Thoracic aorta (tissue), 2 donors: ENCODE data around the gene SUOX. TPM values are rescaled to one million over a fixed set of nuclear protein-coding genes. Genes with fewer than 3 reads are reported as not detected.

ENCODE experiments used
- ATAC-seq: fragments of 150-250 bp; one replicate; pipeline ENCODE4 v1.8.0; 2017; ENCODE audit warnings: low read depth; ENCODE audit not compliant: insufficient number of reproducible peaks, low FRiP score
- DNase-seq: peaks from one replicate; pipeline ENCODE4 v3.0.0-alpha.2; 2020; ENCODE audit warnings: low spot score
- H3K27ac ChIP-seq, 2 donors: fragments of 200-600 bp; sonication (generic); 1 replicate in 1 of 2; 2 replicates in 1 of 2; pipeline ENCODE4 v1.5.1; 2016; ENCODE audit warnings: mild to moderate bottlenecking in 2 of 2, moderate library complexity in 2 of 2
- H3K27me3 ChIP-seq: fragments of 200-600 bp; sonication (generic); replicated peaks from 2 replicates; pipeline ENCODE4 v1.6.0; 2016; ENCODE audit warnings: mild to moderate bottlenecking; ENCODE audit not compliant: insufficient read depth
- H3K36me3 ChIP-seq: fragments of 200-600 bp; sonication (generic); one replicate; pipeline ENCODE4 v1.5.1; 2016
- H3K4me1 ChIP-seq, 2 donors: fragments of 200-600 bp; sonication (generic); 1 replicate in 1 of 2; 2 replicates in 1 of 2; pipeline versions ENCODE4 v1.5.1 to v1.6.0; 2016; ENCODE audit warnings: low read depth in 2 of 2, mild to moderate bottlenecking in 1 of 2; ENCODE audit not compliant: control insufficient read depth in 1 of 2
- H3K4me3 ChIP-seq: fragments of 200-600 bp; sonication (generic); 2 replicates; pipeline ENCODE4 v1.5.1; 2016; ENCODE audit warnings: mild to moderate bottlenecking
- H3K9me3 ChIP-seq: fragments of 200-600 bp; sonication (generic); 2 replicates; pipeline ENCODE4 v1.5.1; 2016
- total RNA-seq, 2 donors: library from RNA; depleted of rRNA; stranded (reverse); fragments of >200 nt; gene quantifications; one replicate each; pipeline versions ENCODE4 v1.1.0 to v1.2.3, GENCODE V29; 2016
- TF ChIP-seq, protein P1 (sequence below): fragments of 200-600 bp; sonication (generic); IDR thresholded peaks from one replicate; pipeline ENCODE4 v1.5.1; 2019; ENCODE audit warnings: antibody characterized with exemption

The SUOX gene
- total RNA-seq, 2 donors from 2014 or later: 17.6 to 20.6 TPM

DNA sequence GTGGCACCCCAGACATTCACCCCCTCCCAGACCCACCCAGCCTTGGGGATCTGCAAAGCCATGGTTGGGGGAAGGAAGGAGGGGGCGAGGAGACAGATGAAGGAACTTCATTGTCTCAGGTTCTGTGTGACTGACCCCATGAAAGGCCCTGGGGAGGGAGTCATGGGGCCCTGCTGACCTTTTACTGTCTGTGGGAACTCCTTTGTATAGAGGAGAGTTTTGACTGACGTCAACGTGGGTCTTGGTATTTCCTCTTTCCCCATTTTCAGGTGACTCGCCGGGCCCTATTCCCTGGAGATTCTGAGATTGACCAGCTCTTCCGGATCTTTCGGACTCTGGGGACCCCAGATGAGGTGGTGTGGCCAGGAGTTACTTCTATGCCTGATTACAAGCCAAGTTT, 26.3 kb upstream of the SUOX start:
- Histone ChIP-seq H3K4me1 (peaks cover 20 to 44% of the 10 kb centered on the region in 2 donors), H3K36me3 (no peaks in the 10 kb centered on the region), H3K9me3 (no peaks in the 10 kb centered on the region), H3K27ac (peak overlapping the region in 1 of 2 donors; percentile 84), H3K4me3 (no peak overlapping the region), H3K27me3 (no peaks in the 10 kb centered on the region)
- DNase-seq: no peak
- TF ChIP-seq, protein P1, sequence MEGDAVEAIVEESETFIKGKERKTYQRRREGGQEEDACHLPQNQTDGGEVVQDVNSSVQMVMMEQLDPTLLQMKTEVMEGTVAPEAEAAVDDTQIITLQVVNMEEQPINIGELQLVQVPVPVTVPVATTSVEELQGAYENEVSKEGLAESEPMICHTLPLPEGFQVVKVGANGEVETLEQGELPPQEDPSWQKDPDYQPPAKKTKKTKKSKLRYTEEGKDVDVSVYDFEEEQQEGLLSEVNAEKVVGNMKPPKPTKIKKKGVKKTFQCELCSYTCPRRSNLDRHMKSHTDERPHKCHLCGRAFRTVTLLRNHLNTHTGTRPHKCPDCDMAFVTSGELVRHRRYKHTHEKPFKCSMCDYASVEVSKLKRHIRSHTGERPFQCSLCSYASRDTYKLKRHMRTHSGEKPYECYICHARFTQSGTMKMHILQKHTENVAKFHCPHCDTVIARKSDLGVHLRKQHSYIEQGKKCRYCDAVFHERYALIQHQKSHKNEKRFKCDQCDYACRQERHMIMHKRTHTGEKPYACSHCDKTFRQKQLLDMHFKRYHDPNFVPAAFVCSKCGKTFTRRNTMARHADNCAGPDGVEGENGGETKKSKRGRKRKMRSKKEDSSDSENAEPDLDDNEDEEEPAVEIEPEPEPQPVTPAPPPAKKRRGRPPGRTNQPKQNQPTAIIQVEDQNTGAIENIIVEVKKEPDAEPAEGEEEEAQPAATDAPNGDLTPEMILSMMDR: no peak
- no peak for ATAC-seq

DNA sequence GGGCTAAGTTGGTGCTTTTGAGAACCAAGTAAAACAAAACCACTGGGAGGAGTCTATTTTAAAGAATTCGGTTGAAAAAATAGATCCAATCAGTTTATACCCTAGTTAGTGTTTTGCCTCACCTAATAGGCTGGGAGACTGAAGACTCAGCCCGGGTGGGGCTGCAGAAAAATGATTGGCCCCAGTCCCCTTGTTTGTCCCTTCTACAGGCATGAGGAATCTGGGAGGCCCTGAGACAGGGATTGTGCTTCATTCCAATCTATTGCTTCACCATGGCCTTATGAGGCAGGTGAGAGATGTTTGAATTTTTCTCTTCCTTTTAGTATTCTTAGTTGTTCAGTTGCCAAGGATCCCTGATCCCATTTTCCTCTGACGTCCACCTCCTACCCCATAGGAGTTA, 25.0 kb upstream of the SUOX start:
- TF ChIP-seq, protein P1: no peak
- Histone ChIP-seq H3K4me1 (peaks cover 23 to 48% of the 10 kb centered on the region in 2 donors), H3K27me3 (no peaks in the 10 kb centered on the region), H3K9me3 (no peaks in the 10 kb centered on the region), H3K27ac (peak overlapping the region; percentile 84 to 92), H3K4me3 (peak overlapping the region; percentile 72), H3K36me3 (no peaks in the 10 kb centered on the region)
- ATAC-seq: no peak
- no peak for DNase-seq

DNA sequence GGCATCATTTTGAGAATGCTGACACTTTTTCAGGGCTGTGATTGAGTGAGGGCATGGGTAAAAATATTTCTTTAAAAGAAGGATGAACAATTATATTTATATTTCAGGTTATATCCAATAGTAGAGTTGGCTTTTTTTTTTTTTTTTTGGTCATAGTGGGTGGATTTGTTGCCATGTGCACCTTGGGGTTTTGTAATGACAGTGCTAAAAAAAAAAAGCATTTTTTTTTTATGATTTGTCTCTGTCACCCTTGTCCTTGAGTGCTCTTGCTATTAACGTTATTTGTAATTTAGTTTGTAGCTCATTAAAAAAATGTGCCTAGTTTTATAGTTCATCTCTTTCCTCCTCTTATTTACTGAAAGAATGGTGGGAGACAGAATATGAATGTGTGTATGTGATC, 24.6 kb upstream of the SUOX start:
- Histone ChIP-seq H3K4me1 (peaks cover 20 to 48% of the 10 kb centered on the region in 2 donors), H3K27me3 (no peaks in the 10 kb centered on the region), H3K27ac (peak overlapping the region; percentile 84 to 92), H3K9me3 (no peaks in the 10 kb centered on the region), H3K4me3 (peak overlapping the region; percentile 72), H3K36me3 (no peaks in the 10 kb centered on the region)
- no peak for DNase-seq
- ATAC-seq: no peak
- TF ChIP-seq, protein P1: no peak

DNA sequence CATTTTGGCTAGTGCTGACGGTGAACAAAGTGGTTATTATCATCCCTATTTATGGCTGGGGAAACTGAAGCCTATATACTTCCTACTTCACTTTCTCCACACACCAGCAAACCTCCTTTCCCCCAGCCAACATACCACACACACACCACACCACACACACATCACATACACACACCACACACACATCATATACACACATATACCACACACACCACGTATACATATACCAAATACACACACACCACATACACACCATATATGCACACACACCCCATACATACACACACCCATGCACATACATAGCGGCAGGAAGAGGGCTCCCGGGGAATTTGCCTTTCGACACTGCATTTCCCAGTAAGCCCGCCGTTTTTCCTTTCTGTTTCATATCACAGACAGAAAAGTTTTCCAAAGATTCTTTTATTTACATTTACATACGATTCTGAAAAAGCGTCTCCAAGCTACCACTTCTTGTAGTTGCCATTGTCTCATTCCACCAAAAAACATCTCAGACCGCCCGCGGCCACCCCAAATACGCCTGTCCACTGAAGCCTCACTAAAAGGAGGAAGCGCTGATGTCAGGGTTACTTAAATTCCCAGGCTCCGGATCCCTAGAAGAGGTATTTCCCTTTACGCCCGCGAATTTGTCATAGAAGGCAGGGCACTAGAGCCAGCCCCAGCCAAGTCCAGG, 24.0 kb upstream of the SUOX start:
- TF ChIP-seq, protein P1: no peak
- Histone ChIP-seq H3K4me1 (peaks cover 17 to 45% of the 10 kb centered on the region in 2 donors), H3K9me3 (no peaks in the 10 kb centered on the region), H3K36me3 (no peaks in the 10 kb centered on the region), H3K27me3 (no peaks in the 10 kb centered on the region), H3K4me3 (peak overlapping the region; percentile 72), H3K27ac (peak overlapping the region; percentile 84 to 92)
- DNase-seq (no peak), ATAC-seq (no peak)

DNA sequence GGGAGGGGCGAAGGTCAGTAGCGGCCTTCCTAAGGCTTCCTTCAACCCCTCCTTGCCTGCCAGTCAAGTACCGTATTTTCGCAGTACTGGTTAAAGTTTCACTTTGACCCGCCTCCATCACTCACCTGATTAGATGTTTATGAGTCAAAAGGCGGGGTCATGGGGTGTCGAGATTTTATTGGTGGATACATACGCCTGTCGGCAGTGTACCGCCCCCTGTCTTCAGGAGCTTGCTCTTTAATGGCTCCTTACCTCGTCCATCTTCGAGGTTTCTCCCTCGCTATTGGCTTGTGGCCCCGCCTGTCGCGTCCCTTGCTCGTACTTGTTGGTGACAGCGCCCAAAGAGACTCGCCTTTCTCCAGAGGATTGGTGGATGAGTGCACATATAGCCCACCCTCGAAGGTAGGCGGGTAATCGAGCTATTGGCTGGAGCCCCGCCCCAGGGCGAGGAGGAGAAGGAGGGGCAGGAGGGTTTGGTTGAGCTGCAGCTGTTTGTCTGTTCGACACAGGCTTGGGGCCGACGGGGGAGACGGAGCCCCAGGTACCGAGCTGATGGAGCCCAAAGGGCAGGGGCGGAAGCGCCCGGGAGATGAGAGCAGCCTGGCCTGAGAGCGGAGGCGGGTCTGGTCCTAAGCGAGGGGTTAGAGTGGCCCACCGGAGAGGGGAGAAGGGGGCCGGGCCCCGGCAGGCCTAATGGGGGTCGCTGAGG, 23.3 kb upstream of the SUOX start, which contains the start of gene RAB5B:
RAB5B (plus strand) TSS at position 480 of the 709 bp plus-strand sequence. CDS start 12,883 bp downstream, outside the sequence.
- DNase-seq (peak; percentile 100), ATAC-seq (peak; percentile 94)
- Histone ChIP-seq H3K4me3 (peak within 1 kb of the TSS; percentile 98), H3K27me3 (no peaks in the 10 kb centered on the region), H3K4me1 (peaks cover 17 to 50% of the 10 kb centered on the region in 2 donors), H3K9me3 (no peaks in the 10 kb centered on the region), H3K27ac (peak within 1 kb of the TSS; percentile 97), H3K36me3 (no peaks in the 10 kb centered on the region)
- TF ChIP-seq, protein P1: no peak
